H9 (cell line): ENCODE data around the gene CMTM2. TPM values are rescaled to one million over a fixed set of nuclear protein-coding genes. Genes with fewer than 3 reads are reported as not detected.

Experiments used
- DNase-seq: peaks from one replicate; pipeline ENCODE4 v3.0.0-alpha.2; 2017
- H2AFZ ChIP-seq: one replicate; pipeline ENCODE4 v1.6.1; 2013; ENCODE audit warnings: mild to moderate bottlenecking, low read length, control low read depth, moderate library complexity
- H2AK5ac ChIP-seq: 2 replicates; pipeline ENCODE4 v1.6.1; 2013; ENCODE audit warnings: low read length, control low read depth, mixed read lengths; ENCODE audit not compliant: insufficient read length
- H2BK120ac ChIP-seq: one replicate; pipeline ENCODE4 v1.6.1; 2013; ENCODE audit warnings: low read depth, mild to moderate bottlenecking, low read length, control low read depth, inconsistent platforms; ENCODE audit not compliant: poor library complexity, severe bottlenecking
- H2BK12ac ChIP-seq: 2 replicates; pipeline ENCODE4 v1.6.1; 2013; ENCODE audit warnings: low read length, control low read depth, mixed read lengths, low read depth; ENCODE audit not compliant: insufficient read length
- H2BK15ac ChIP-seq: 2 replicates; pipeline ENCODE4 v1.6.1; 2013; ENCODE audit warnings: low read depth, low read length, control low read depth
- H2BK20ac ChIP-seq: one replicate; pipeline ENCODE4 v1.6.1; 2013; ENCODE audit warnings: low read depth, mild to moderate bottlenecking, low read length, control low read depth, inconsistent platforms; ENCODE audit not compliant: poor library complexity, severe bottlenecking
- H2BK5ac ChIP-seq: 2 replicates; pipeline ENCODE4 v1.6.1; 2013; ENCODE audit warnings: low read length, control low read depth, mixed read lengths; ENCODE audit not compliant: insufficient read length
- H3K14ac ChIP-seq: 2 replicates; pipeline ENCODE4 v1.6.1; 2013; ENCODE audit warnings: low read length, control low read depth; ENCODE audit not compliant: insufficient read depth
- H3K18ac ChIP-seq: 2 replicates; pipeline ENCODE4 v1.6.1; 2013; ENCODE audit warnings: low read depth, mild to moderate bottlenecking, mixed read lengths, low read length, control low read depth; ENCODE audit not compliant: insufficient read length
- H3K23ac ChIP-seq: 2 replicates; pipeline ENCODE4 v1.6.1; 2013; ENCODE audit warnings: low read length, control low read depth, mixed read lengths, low read depth; ENCODE audit not compliant: insufficient read length
- H3K23me2 ChIP-seq: 2 replicates; pipeline ENCODE4 v1.6.1; 2013; ENCODE audit warnings: low read depth, mild to moderate bottlenecking, mixed read lengths, low read length, control low read depth; ENCODE audit not compliant: insufficient read length, poor library complexity, severe bottlenecking
- H3K27ac ChIP-seq: 2 replicates; pipeline ENCODE4 v1.5.1; 2013; ENCODE audit warnings: low read length, control low read depth, mixed read lengths, low read depth; ENCODE audit not compliant: insufficient read length
- H3K27me3 ChIP-seq: 2 replicates; pipeline ENCODE4 v1.6.1; 2013; ENCODE audit warnings: low read length, control low read depth, inconsistent platforms; ENCODE audit not compliant: insufficient read depth
- H3K4ac ChIP-seq: 2 replicates; pipeline ENCODE4 v1.6.1; 2013; ENCODE audit warnings: low read depth, mild to moderate bottlenecking, control low read depth, inconsistent platforms, low read length, moderate library complexity
- H3K4me1 ChIP-seq: 2 replicates; pipeline ENCODE4 v1.6.1; 2013; ENCODE audit warnings: low read length, control low read depth, inconsistent platforms; ENCODE audit not compliant: insufficient read depth
- H3K4me2 ChIP-seq: 2 replicates; pipeline ENCODE4 v1.6.1; 2013; ENCODE audit warnings: low read length, control low read depth, mixed read lengths; ENCODE audit not compliant: insufficient read length, insufficient read depth
- H3K56ac ChIP-seq: 2 replicates; pipeline ENCODE4 v1.6.1; 2013; ENCODE audit warnings: low read depth, mild to moderate bottlenecking, mixed read lengths, low read length, control low read depth; ENCODE audit not compliant: insufficient read length
- H3K79me1 ChIP-seq: 2 replicates; pipeline ENCODE4 v1.6.1; 2013; ENCODE audit warnings: low read depth, mild to moderate bottlenecking, moderate library complexity, low read length, control low read depth, inconsistent platforms; ENCODE audit not compliant: insufficient read depth, poor library complexity, severe bottlenecking
- H3K79me2 ChIP-seq: 2 replicates; pipeline ENCODE4 v1.6.1; 2013; ENCODE audit warnings: low read length, control low read depth, inconsistent platforms; ENCODE audit not compliant: insufficient read depth
- H3K9ac ChIP-seq: 2 replicates; pipeline ENCODE4 v1.6.1; 2013; ENCODE audit warnings: low read length, control low read depth, mixed read lengths; ENCODE audit not compliant: insufficient read length; ENCODE audit errors: extremely low read depth
- H3K9me3 ChIP-seq: one replicate; pipeline ENCODE4 v1.6.1; 2013; ENCODE audit warnings: low read depth, low read length, inconsistent platforms; ENCODE audit not compliant: control insufficient read depth
- H3T11ph ChIP-seq: one replicate; pipeline ENCODE4 v1.6.1; 2013; ENCODE audit warnings: mild to moderate bottlenecking, low read length, control low read depth, inconsistent platforms
- H4K20me1 ChIP-seq: one replicate; pipeline ENCODE4 v1.6.1; 2013; ENCODE audit not compliant: control insufficient read depth, insufficient read length, insufficient read depth
- H4K5ac ChIP-seq: 2 replicates; pipeline ENCODE4 v1.6.1; 2013; ENCODE audit warnings: low read depth, mild to moderate bottlenecking, mixed read lengths, low read length, control low read depth; ENCODE audit not compliant: insufficient read length
- H4K8ac ChIP-seq: replicated peaks from 2 replicates; pipeline ENCODE4 v1.6.1; 2013; ENCODE audit warnings: low read length, control low read depth, mixed read lengths, low read depth; ENCODE audit not compliant: insufficient read length
- H4K91ac ChIP-seq: 2 replicates; pipeline ENCODE4 v1.6.1; 2013; ENCODE audit warnings: low read depth, mild to moderate bottlenecking, moderate library complexity, mixed read lengths, low read length, control low read depth; ENCODE audit not compliant: insufficient read length
- H3K27ac Mint-ChIP-seq, 3 experiments: 2 replicates in 2 of 3; 3 replicates in 1 of 3; pipeline ENCODE4 v1.8.0; 2020 to 2021; ENCODE audit warnings: mixed read lengths in 3 of 3, mild to moderate bottlenecking in 1 of 3, moderate library complexity in 1 of 3
- H3K27me3 Mint-ChIP-seq: 2 replicates; pipeline ENCODE4 v1.8.0; 2021; ENCODE audit warnings: low read depth, mild to moderate bottlenecking, moderate library complexity, mixed read lengths
- H3K36me3 Mint-ChIP-seq, 3 experiments: 2 replicates in 2 of 3; 3 replicates in 1 of 3; pipeline ENCODE4 v1.8.0; 2020 to 2021; ENCODE audit warnings: low read depth in 3 of 3, mixed read lengths in 3 of 3; ENCODE audit not compliant: insufficient read depth in 1 of 3
- H3K4me1 Mint-ChIP-seq, 2 experiments: 2 replicates each; pipeline ENCODE4 v1.8.0; 2020; ENCODE audit warnings: mixed read lengths in 2 of 2
- H3K4me3 Mint-ChIP-seq, 2 experiments: 2 replicates in 1 of 2; 3 replicates in 1 of 2; pipeline ENCODE4 v1.8.0; 2020 to 2021; ENCODE audit warnings: mild to moderate bottlenecking in 2 of 2, mixed read lengths in 2 of 2, moderate library complexity in 1 of 2
- H3K9me3 Mint-ChIP-seq, 2 experiments: 2 replicates in 1 of 2; 3 replicates in 1 of 2; pipeline ENCODE4 v1.8.0; 2020; ENCODE audit warnings: mild to moderate bottlenecking in 2 of 2, mixed read lengths in 2 of 2, moderate library complexity in 1 of 2
- CTCF ChIP-seq: fragments of 200-600 bp; sonication (generic); conservative IDR thresholded peaks from 3 replicates; pipeline ENCODE4 v1.8.0; 2021; ENCODE audit warnings: antibody characterized with exemption, mild to moderate bottlenecking
- WGBS: extraction: QIAGEN DNeasy Blood & Tissue Kit; methylation state at CpG from one replicate; pipeline ENCODE4 v1.1.7; 2013; ENCODE audit warnings: missing lambda C conversion rate, low lambda C conversion rate, mixed read lengths; ENCODE audit not compliant: insufficient read length; ENCODE audit errors: extremely low coverage; 5-methylcytosine and 5-hydroxymethylcytosine counted together
- total RNA-seq: library from RNA; stranded (reverse); gene quantifications from 2 replicates; pipeline ENCODE4 v1.2.1, GENCODE V29; 2021

CMTM2 gene
- total RNA-seq, 1 experiment from 2014 or later: not detected

GRCh38 chr16:66603537-66604375 is 24.5 kb downstream of the CMTM2 start:
- Histone ChIP-seq H3K14ac (peak overlapping the region; percentile 86), H3K27me3 (no peaks in the 10 kb centered on the region), H3T11ph (no peak overlapping the region), H4K91ac (no peak overlapping the region), H3K4ac (no peak overlapping the region), H3K79me1 (no peaks in the 10 kb centered on the region), H4K5ac (no peak overlapping the region), H2BK120ac (no peak overlapping the region), H2AFZ (no peak overlapping the region), H3K56ac (no peak overlapping the region), H4K20me1 (no peaks in the 10 kb centered on the region), H2BK5ac (no peak overlapping the region), H3K4me1 (no peaks in the 10 kb centered on the region), H3K23ac (no peak overlapping the region), H3K79me2 (no peaks in the 10 kb centered on the region), H2BK20ac (no peak overlapping the region), H2AK5ac (no peak overlapping the region), H3K27ac (no peak overlapping the region), H3K18ac (peak overlapping the region; percentile 86), H3K23me2 (peaks cover 11% of the 10 kb centered on the region), H3K9me3 (no peaks in the 10 kb centered on the region), H3K9ac (peak overlapping the region; percentile 55), H2BK12ac (no peak overlapping the region), H3K4me2 (peak overlapping the region; percentile 82), H4K8ac (no peak overlapping the region), H2BK15ac (no peak overlapping the region)
- Mint-ChIP-seq H3K27me3 (peaks cover 9% of the 10 kb centered on the region), H3K4me3 (peak overlapping the region; percentile 79 to 91), H3K9me3 (no peaks in the 10 kb centered on the region), H3K27ac (peak overlapping the region; percentile 83 to 98 (median 97)), H3K4me1 (peaks cover 19 to 27% of the 10 kb centered on the region in 2 experiments), H3K36me3 (peaks cover 0 to 2% (median 0%) of the 10 kb centered on the region in 3 experiments; a peak in 3 of 7 replicates)
- whole genome bisulfite sequencing: no CpG with 5 or more reads among the region's 32 CpGs
- TF ChIP-seq CTCF: no peak
- DNase-seq: peak; percentile 80
